GM23248 (cell line): Measurements from ENCODE around the gene RPS6KA3. TPM values are rescaled to one million over a fixed set of nuclear protein-coding genes. Genes with fewer than 3 reads are reported as not detected.

ENCODE experiments used
- DNase-seq: peaks from one replicate; pipeline ENCODE4 v3.0.0-alpha.2; 2015
- H2AFZ ChIP-seq: fragments of 200-600 bp; sonication (generic); 2 replicates; pipeline ENCODE4 v1.6.1; 2016; ENCODE audit warnings: antibody characterized with exemption
- H3F3A ChIP-seq: fragments of 200-600 bp; sonication (generic); 2 replicates; pipeline ENCODE4 v1.6.1; 2016; ENCODE audit warnings: mild to moderate bottlenecking, antibody characterized with exemption, mixed run types; ENCODE audit not compliant: insufficient read depth
- H3K27ac ChIP-seq: fragments of 200-600 bp; sonication (generic); 2 replicates; pipeline ENCODE4 v1.5.1; 2016; ENCODE audit warnings: mild to moderate bottlenecking
- H3K27me3 ChIP-seq: fragments of 200-600 bp; sonication (generic); replicated peaks from 2 replicates; pipeline ENCODE4 v1.6.1; 2016; ENCODE audit warnings: mild to moderate bottlenecking; ENCODE audit not compliant: insufficient read depth
- H3K36me3 ChIP-seq: fragments of 200-600 bp; sonication (generic); 2 replicates; pipeline ENCODE4 v1.6.1; 2016; ENCODE audit warnings: low read depth, mild to moderate bottlenecking
- H3K4me1 ChIP-seq: fragments of 200-600 bp; sonication (generic); 2 replicates; pipeline ENCODE4 v1.6.1; 2016; ENCODE audit warnings: mild to moderate bottlenecking; ENCODE audit not compliant: insufficient read depth
- H3K4me2 ChIP-seq: fragments of 200-600 bp; sonication (generic); one replicate; pipeline ENCODE4 v1.6.1; 2016; ENCODE audit warnings: mild to moderate bottlenecking; ENCODE audit not compliant: unreplicated experiment
- H3K4me3 ChIP-seq: fragments of 200-600 bp; sonication (generic); 2 replicates; pipeline ENCODE4 v1.5.1; 2016; ENCODE audit warnings: mild to moderate bottlenecking
- H3K79me2 ChIP-seq: fragments of 200-600 bp; sonication (generic); 2 replicates; pipeline ENCODE4 v1.6.1; 2016; ENCODE audit warnings: mild to moderate bottlenecking; ENCODE audit not compliant: insufficient read depth
- H3K9ac ChIP-seq: fragments of 200-600 bp; sonication (generic); 2 replicates; pipeline ENCODE4 v1.6.1; 2016; ENCODE audit warnings: mild to moderate bottlenecking
- H3K9me2 ChIP-seq: fragments of 200-600 bp; sonication (generic); 2 replicates; pipeline ENCODE4 v1.6.1; 2016; ENCODE audit warnings: mixed run types, mild to moderate bottlenecking, moderate library complexity; ENCODE audit not compliant: insufficient read depth
- H3K9me3 ChIP-seq: fragments of 200-600 bp; sonication (generic); one replicate; pipeline ENCODE4 v1.6.1; 2017; ENCODE audit warnings: low read depth
- H4K20me1 ChIP-seq: fragments of 200-600 bp; sonication (generic); 2 replicates; pipeline ENCODE4 v1.6.0; 2016; ENCODE audit not compliant: insufficient read depth
- EZH2 ChIP-seq: fragments of 200-600 bp; sonication (generic); IDR thresholded peaks from 2 replicates; pipeline ENCODE4 v1.6.1; 2018; ENCODE audit warnings: antibody characterized with exemption, mild to moderate bottlenecking; ENCODE audit not compliant: insufficient read depth, poor library complexity, severe bottlenecking
- EZH2phosphoT487 ChIP-seq: fragments of 200-600 bp; sonication (generic); IDR thresholded peaks from 2 replicates; pipeline ENCODE4 v1.6.1; 2018; ENCODE audit warnings: antibody characterized with exemption, moderate library complexity, mild to moderate bottlenecking, low read depth; ENCODE audit not compliant: insufficient read depth
- WGBS, 2 experiments: methylation state at CpG; one replicate each; pipeline ENCODE4 v1.1.6; 2015 to 2017; ENCODE audit warnings: low lambda C conversion rate in 2 of 2, low coverage in 1 of 2; ENCODE audit errors: missing lambda C conversion rate in 2 of 2; 5-methylcytosine and 5-hydroxymethylcytosine counted together
- in situ Hi-C: fragments of 300-500 bp; cut with MboI; formaldehyde crosslinking; loops from 2 replicates; pipeline ENCODE4 v1.15.0; 2020
- polyA plus RNA-seq: library from polyadenylated mRNA; unstranded; fragments of >200 nt; fragmentation: Nextera tagmentation; extraction: Ambion mirVana; gene quantifications from 2 replicates; pipeline ENCODE4 v1.2.1, GENCODE V29; 2016
- total RNA-seq: library from RNA; depleted of rRNA; stranded (reverse); fragments of >200 nt; shearing (Covaris generic); gene quantifications from 2 replicates; pipeline ENCODE4 v1.2.3, GENCODE V29; 2014

RPS6KA3 gene
- total and polyA plus RNA-seq, 2 experiments from 2014 or later = 8.1 to 33.8 TPM

GRCh38 chrX:20118065-20118824 is 148.5 kb downstream of the RPS6KA3 start:
- Histone ChIP-seq H3K4me2 (no peak overlapping the region), H3K27me3 (no peaks in the 10 kb centered on the region), H3K36me3 (no peaks in the 10 kb centered on the region), H4K20me1 (no peaks in the 10 kb centered on the region), H3K9ac (no peak overlapping the region), H3F3A (no peaks in the 10 kb centered on the region), H3K9me2 (no peaks in the 10 kb centered on the region), H3K9me3 (no peaks in the 10 kb centered on the region), H3K4me1 (no peaks in the 10 kb centered on the region), H2AFZ (no peak overlapping the region), H3K27ac (no peak overlapping the region), H3K79me2 (no peaks in the 10 kb centered on the region), H3K4me3 (no peak overlapping the region)
- DNase-seq = no peak
- WGBS, 2 experiments = 64 to 71% methylated on average over 11 to 12 of the region's 12 CpGs
- no peak for TF ChIP-seq EZH2
- TF ChIP-seq EZH2phosphoT487 = no peak
- in situ Hi-C loops = no loop called here

- no peak within 1 kb of the TSS for H3K27ac ChIP-seq
- H3K4me2 ChIP-seq = peak within 1 kb of the TSS; percentile 48
- H2AFZ ChIP-seq = no peak within 1 kb of the TSS; the same call in 1 of the 2 replicates
- no peaks in the 10 kb centered on the region for H3K79me2 ChIP-seq
- no peaks in the 10 kb centered on the region for H3K27me3 ChIP-seq
- no peaks in the 10 kb centered on the region for H4K20me1 ChIP-seq
- peak; percentile 37 for DNase-seq
- H3K4me1 ChIP-seq = no peaks in the 10 kb centered on the region
- no peak within 1 kb of the TSS for H3K9ac ChIP-seq
- H3K9me2 ChIP-seq = no peaks in the 10 kb centered on the region
- no peak for TF ChIP-seq EZH2phosphoT487
- no peak for TF ChIP-seq EZH2
- H3K9me3 ChIP-seq = no peaks in the 10 kb centered on the region
- WGBS, 2 experiments = 19 to 28% methylated on average over 12 to 20 of the region's 91 CpGs
- in situ Hi-C loops = no loop called here
- no peaks in the 10 kb centered on the region for H3F3A ChIP-seq
- H3K36me3 ChIP-seq = no peaks in the 10 kb centered on the region
- peak within 1 kb of the TSS; percentile 43 for H3K4me3 ChIP-seq
Observed at GRCh38 chrX:20116577-20117240, 150.0 kb downstream of the RPS6KA3 start, which contains the start of gene MAP7D2. Gene MAP7D2 (minus strand): TSS chrX:20116907. CDS start chrX:20116879, 28 bp downstream.

- DNase-seq = no peak
- Histone ChIP-seq H3K79me2 (no peaks in the 10 kb centered on the region), H3K36me3 (no peaks in the 10 kb centered on the region), H2AFZ (no peak overlapping the region; the same call in 1 of the 2 replicates), H3K4me2 (peak overlapping the region; percentile 48), H3K9me3 (no peaks in the 10 kb centered on the region), H3F3A (no peaks in the 10 kb centered on the region), H3K27ac (no peak overlapping the region), H3K9ac (no peak overlapping the region), H4K20me1 (no peaks in the 10 kb centered on the region), H3K9me2 (no peaks in the 10 kb centered on the region), H3K4me3 (peak overlapping the region; percentile 43), H3K4me1 (no peaks in the 10 kb centered on the region), H3K27me3 (no peaks in the 10 kb centered on the region)
- TF ChIP-seq EZH2 (no peak), EZH2phosphoT487 (no peak)
- WGBS, 2 experiments = 3 to 11% methylated on average over 15 to 24 of the region's 47 CpGs
- in situ Hi-C loops = no loop called here
Observed at GRCh38 chrX:20116087-20116576, 150.6 kb downstream of the RPS6KA3 start.

GRCh38 chrX:20112022-20112774 is 154.5 kb downstream of the RPS6KA3 start:
- Histone ChIP-seq H3K4me2 (no peak overlapping the region), H3K9ac (no peak overlapping the region), H3K79me2 (no peaks in the 10 kb centered on the region), H3K4me1 (no peaks in the 10 kb centered on the region), H3K4me3 (no peak overlapping the region), H3K36me3 (no peaks in the 10 kb centered on the region), H3K9me2 (no peaks in the 10 kb centered on the region), H3F3A (no peaks in the 10 kb centered on the region), H3K27ac (no peak overlapping the region), H2AFZ (no peak overlapping the region), H3K27me3 (no peaks in the 10 kb centered on the region), H4K20me1 (no peaks in the 10 kb centered on the region), H3K9me3 (no peaks in the 10 kb centered on the region)
- WGBS, 2 experiments = 86 to 89% methylated on average over 11 to 12 of the region's 14 CpGs
- TF ChIP-seq EZH2phosphoT487 (no peak), EZH2 (no peak)
- in situ Hi-C loops = no loop called here
- no peak for DNase-seq
